Measurements from ENCODE around the gene ITGA8. TPM values are rescaled to one million over a fixed set of nuclear protein-coding genes. Genes with fewer than 3 reads are reported as not detected.
A peak's percentile ranks its signal among the peaks of the same experiment; 100 is the strongest.

ITGA8 gene
- total and polyA plus RNA-seq, 11 donors: 0.50 to 4.3 (median 1.5) TPM

DNA sequence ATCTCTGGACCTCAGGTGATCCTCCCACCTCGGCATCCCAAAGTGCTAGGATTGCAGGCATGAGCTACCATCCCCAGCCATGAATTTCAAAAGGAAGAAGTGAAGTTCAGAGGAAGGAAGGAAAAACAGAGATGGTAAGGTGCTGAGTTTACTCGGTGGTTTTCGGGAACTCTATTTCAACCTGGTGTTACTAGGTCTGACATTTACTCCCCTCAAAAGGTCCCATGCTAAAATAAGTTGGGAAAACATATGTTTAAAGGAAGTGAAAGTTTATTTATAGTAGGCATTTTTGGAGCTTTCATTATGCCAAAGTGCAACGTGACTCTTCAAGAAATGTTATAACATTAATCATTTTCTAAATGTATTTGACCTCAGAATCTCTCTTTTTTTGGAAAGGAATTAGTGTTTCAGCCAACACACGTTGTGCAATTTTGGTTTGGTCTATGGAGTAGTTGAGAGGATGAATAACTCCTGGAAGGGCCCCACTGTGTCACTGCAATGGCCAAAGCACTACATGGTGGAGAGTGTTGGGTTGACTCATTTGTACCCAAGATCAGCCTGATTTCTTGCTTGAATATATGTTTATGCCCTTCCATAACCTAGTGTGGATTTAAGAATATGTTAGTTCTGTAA, 233.9 kb downstream of the ITGA8 start:
- Histone ChIP-seq H3K9me3 (peaks cover 0 to 2% (median 0%) of the 10 kb centered on the region in 12 donors), H3K27me3 (no peaks in the 10 kb centered on the region), H3K36me3 (no peaks in the 10 kb centered on the region), H3K4me3 (no peak overlapping the region), H3K27ac (peak overlapping the region in 1 of 12 donors; percentile 22), H3K4me1 (peaks cover 0 to 8% (median 0%) of the 10 kb centered on the region in 12 donors)
- intact Hi-C loops (cut with DNase I): no loop called here
- ATAC-seq (peak in 1 of 4 donors; percentile 55), DNase-seq (peak in 1 of 5 donors; percentile 37)
- TF ChIP-seq, protein P1, sequence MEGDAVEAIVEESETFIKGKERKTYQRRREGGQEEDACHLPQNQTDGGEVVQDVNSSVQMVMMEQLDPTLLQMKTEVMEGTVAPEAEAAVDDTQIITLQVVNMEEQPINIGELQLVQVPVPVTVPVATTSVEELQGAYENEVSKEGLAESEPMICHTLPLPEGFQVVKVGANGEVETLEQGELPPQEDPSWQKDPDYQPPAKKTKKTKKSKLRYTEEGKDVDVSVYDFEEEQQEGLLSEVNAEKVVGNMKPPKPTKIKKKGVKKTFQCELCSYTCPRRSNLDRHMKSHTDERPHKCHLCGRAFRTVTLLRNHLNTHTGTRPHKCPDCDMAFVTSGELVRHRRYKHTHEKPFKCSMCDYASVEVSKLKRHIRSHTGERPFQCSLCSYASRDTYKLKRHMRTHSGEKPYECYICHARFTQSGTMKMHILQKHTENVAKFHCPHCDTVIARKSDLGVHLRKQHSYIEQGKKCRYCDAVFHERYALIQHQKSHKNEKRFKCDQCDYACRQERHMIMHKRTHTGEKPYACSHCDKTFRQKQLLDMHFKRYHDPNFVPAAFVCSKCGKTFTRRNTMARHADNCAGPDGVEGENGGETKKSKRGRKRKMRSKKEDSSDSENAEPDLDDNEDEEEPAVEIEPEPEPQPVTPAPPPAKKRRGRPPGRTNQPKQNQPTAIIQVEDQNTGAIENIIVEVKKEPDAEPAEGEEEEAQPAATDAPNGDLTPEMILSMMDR (IDR thresholded peaks at IDR 0.05): no peak
- no peak for TF ChIP-seq POLR2A (IDR thresholded peaks at IDR 0.05)
- WGBS, 4 donors: 53 to 62% (median 57%) methylated on average over 5 of the region's 5 CpGs

DNA sequence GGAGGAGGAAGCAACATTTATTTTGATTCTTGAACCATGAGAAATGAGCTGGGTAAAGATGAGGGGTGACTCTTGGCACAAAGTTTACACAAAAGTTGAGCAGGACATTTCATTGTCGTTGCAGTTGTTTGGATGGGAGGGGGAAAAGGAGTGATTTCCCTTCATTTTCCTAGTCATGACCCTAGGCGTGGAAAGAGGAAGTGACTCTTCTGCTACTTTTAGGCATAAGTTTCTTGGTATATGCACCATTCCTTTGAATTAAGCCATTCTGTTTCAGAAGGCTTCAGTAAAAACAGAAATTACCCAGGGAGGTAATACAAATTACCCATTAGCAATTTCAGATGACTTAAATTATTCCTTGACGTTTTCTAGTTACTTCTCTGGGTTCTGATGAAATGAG, 234.7 kb downstream of the ITGA8 start:
- H3K27ac ChIP-seq: no peak overlapping the region
- H3K4me3 ChIP-seq: no peak overlapping the region
- DNase-seq (no peak), ATAC-seq (no peak)
- peaks cover 0 to 2% (median 0%) of the 10 kb centered on the region in 12 donors for H3K9me3 ChIP-seq
- no peaks in the 10 kb centered on the region for H3K36me3 ChIP-seq
- H3K4me1 ChIP-seq: peaks cover 0 to 8% (median 0%) of the 10 kb centered on the region in 12 donors
- TF ChIP-seq, protein P1 (IDR thresholded peaks at IDR 0.05): no peak
- TF ChIP-seq POLR2A (IDR thresholded peaks at IDR 0.05): no peak
- H3K27me3 ChIP-seq: no peaks in the 10 kb centered on the region
- WGBS, 4 donors: 30 to 37% (median 34%) methylated on average over 3 of the region's 3 CpGs
- intact Hi-C loops (cut with DNase I): no loop called here

DNA sequence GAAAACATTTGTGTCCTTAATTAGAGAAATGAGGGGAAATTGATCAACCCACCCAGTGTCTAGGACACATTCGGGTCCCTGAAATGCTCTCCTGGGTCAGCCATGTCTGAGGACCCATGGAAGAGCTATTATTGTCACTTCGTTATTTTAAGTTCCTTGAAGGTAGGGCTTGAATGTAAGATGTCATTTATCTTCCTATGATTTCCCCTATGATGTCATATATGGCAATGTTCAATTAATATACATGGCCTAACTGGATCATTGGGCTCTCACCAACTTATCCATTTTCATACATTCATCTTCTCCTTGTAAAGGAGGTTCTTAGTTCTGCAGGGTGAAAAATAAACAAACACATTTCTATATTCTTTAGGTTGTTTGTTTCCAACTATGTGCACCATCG, 235.6 kb downstream of the ITGA8 start:
- 66 to 69% (median 68%) methylated on average over 3 of the region's 3 CpGs for WGBS, 4 donors
- intact Hi-C loops (cut with DNase I): no loop called here
- Histone ChIP-seq H3K27ac (no peak overlapping the region), H3K4me1 (peaks cover 0 to 8% (median 0%) of the 10 kb centered on the region in 12 donors), H3K9me3 (peaks cover 0 to 2% (median 0%) of the 10 kb centered on the region in 12 donors), H3K4me3 (no peak overlapping the region), H3K36me3 (no peaks in the 10 kb centered on the region), H3K27me3 (no peaks in the 10 kb centered on the region)
- ATAC-seq: no peak
- DNase-seq: no peak
- no peak for TF ChIP-seq POLR2A (IDR thresholded peaks at IDR 0.05)
- TF ChIP-seq, protein P1 (IDR thresholded peaks at IDR 0.05): no peak

DNA sequence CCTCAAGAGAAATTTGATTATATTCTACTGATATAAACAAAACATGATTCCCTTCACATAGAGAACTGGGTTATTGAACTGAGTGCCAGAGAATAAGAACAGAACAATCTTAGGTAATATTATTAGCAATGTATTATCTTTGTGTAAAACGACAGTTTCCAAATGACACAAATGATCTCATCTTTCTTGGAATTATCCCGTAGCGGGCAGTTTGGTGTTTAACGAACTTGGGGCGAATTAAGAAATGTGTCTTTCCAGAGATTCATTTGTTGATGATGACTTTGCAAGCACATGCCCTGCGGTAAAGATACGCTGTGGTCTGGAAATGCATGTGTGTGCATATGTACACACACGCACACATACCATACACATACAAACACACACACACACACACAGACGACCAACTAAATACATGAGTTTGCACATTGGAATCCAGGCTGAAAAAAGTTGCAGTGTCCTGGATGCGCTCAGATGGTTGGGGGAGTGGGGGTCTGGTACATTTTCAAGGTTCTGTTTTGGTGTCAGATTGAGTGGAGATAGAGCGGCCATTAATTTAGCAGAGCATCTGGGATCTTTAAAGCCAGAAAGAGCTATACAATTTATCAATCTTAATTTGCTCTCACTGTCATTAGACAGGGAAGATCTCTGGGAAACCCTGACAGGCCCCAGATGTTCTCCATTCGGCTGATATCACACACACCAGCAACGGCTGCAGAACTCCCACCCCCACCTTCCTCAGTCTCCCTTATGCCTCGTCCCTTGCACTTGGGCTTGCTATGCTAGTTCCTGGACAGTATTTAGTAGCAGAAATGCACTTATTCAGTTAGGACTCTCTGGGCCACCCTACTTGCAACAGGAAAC, 236.3 kb downstream of the ITGA8 start:
- H3K36me3 ChIP-seq: no peaks in the 10 kb centered on the region
- DNase-seq (no peak), ATAC-seq (no peak)
- intact Hi-C loops (cut with DNase I): no loop called here
- H3K27me3 ChIP-seq: peaks cover 0 to 2% (median 0%) of the 10 kb centered on the region in 9 donors
- 64 to 74% (median 71%) methylated on average over 14 of the region's 14 CpGs for WGBS, 4 donors
- peaks cover 0 to 2% (median 0%) of the 10 kb centered on the region in 12 donors for H3K9me3 ChIP-seq
- peaks cover 0 to 8% (median 0%) of the 10 kb centered on the region in 12 donors for H3K4me1 ChIP-seq
- H3K4me3 ChIP-seq: no peak overlapping the region
- H3K27ac ChIP-seq: no peak overlapping the region
- TF ChIP-seq, protein P1 (IDR thresholded peaks at IDR 0.05): no peak
- no peak for TF ChIP-seq POLR2A (IDR thresholded peaks at IDR 0.05)

Measured in heart left ventricle (tissue), 16 donors.